Mucosa of gallbladder (tissue), 1 donor: ENCODE results near the gene HSPD1. TPM values are rescaled to one million over a fixed set of nuclear protein-coding genes. Genes with fewer than 3 reads are reported as not detected.

ENCODE experiments used
- DNase-seq: peaks from one replicate; pipeline ENCODE4 v3.0.0-alpha.2; 2020; ENCODE audit warnings: low spot score
- total RNA-seq: library from RNA; stranded (reverse); gene quantifications from one replicate; pipeline ENCODE4 v1.2.1, GENCODE V29; 2021
- donor health status: DM: no; HTN: no; CAD: no.

HSPD1 gene
- total RNA-seq = 221 TPM

- peak; percentile 99 for DNase-seq
Observed at GRCh38 chr2:197499594-197500502, at the start of gene HSPD1, which contains the start of gene HSPE1. Gene HSPD1 (minus strand): TSS chr2:197499840. CDS start chr2:197498848, 992 bp downstream. Gene HSPE1 (plus strand): TSS chr2:197500379. CDS start chr2:197500437, 58 bp downstream.

- DNase-seq = no peak
Observed at GRCh38 chr2:197548582-197548981, 48.9 kb upstream of the HSPD1 start.

DNA sequence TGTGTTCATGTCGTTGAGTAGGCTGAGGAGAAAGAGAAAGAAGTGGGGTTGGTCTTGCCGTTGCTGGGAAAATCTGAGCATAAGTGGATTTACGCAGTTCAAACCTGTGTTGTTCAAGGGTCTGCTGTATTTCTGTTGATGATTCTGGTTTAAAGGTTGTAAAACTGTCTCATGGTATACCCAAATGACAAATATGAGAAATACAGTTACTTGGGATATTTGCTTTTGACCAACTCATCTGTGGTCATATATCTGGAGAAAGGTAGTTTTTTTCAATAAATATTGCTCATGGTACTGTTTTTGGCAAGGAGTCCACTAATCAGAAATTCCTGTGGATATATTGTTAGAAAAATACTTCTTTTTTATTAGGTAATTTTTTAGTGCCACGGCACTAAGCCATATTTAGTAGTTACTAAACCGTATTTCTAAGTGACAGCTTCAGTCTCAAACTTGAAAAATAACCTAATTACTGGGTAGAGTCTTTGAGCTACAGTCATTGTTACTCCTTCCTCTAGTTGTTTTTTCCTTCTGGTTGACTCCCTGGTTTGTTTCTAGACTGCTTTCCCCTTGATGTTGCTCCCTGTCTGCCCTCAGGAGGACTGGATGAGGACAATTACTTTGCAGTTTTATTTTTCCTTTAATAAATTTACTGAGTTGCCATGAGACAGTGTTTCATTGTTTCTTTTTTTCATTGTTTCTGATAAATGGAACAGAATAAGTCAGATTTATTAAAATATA is 47.7 kb upstream of the HSPD1 start:
- DNase-seq = no peak

DNA sequence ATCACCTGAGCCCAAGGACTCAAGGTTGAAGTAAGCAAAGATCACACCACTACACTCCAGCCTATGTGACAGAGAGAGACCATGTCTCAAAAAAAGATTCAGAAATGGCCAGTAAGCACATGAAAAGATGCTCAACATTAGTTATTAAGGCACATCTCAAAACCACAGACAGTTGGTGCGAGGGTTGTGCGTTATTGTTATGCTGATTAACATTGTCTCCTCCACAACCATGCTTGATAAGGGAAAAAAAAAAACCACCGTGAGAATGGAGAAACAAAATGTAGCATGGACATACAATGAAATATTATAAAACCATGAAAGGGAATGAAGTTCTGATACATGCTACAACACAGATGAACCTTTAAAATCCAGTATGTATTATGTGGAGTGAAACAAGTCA is 43.6 kb upstream of the HSPD1 start:
- DNase-seq = no peak

- no peak for DNase-seq
Observed at GRCh38 chr2:197539734-197540133, 40.1 kb upstream of the HSPD1 start.

- DNase-seq = no peak
Observed at GRCh38 chr2:197538412-197538811, 38.8 kb upstream of the HSPD1 start.

- no peak for DNase-seq
Observed at GRCh38 chr2:197517150-197517549, 17.5 kb upstream of the HSPD1 start.

DNA sequence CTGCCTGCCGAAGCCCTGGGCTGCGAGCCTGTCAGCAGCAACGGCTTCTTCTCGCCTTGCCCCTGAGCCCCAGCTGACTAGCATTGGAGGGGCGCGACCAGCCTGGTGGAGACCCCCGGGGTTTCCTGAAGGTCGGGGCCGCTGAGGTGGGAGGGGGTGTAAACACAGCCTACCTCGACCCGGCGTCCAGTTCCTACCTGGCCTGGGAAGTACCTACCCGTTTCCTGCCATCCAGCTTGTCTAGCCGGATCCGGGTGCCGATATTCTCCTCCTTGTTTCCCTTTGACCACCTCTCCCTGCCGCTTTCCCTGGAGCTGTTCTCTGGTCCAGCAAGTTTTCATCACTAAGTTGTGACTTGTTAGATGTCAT is 16.7 kb upstream of the HSPD1 start:
- DNase-seq = peak; percentile 14

DNA sequence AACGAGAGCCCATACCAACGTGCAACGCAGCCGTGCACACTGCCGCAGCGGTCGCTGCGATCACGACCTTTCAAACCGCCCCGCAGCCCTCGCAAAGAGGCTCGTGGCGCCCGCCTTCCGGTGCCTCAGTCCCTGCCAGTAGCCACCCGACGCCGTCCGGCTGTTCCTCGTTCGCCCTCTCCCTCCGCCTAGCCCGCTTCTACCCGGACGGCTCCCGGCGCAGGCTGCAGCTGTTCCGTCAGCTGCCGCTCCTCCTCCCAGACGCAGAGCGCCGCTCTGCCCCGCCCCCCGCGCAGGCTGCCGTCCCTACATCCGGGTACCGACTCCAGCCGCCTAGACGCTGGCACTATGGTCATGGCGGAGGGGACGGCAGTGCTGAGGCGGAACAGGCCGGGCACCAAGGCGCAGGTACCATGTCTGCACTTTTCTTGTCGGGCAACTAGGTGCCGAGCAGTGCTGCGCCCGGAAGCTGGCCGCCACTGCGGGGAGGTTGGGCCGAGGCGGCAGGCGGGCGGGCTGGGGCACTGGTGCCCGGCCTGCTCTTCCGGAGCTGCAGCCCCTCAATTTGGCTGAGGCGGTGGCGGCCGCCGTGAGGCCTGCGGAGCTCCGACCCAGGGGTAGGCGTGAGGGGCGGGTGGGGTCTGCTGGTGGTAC is 16.2 kb upstream of the HSPD1 start, which contains the start of gene MOB4:
Gene MOB4 (plus strand): TSS at position 328 of the 654 bp plus-strand sequence. CDS start 21 bp downstream, at position 349.
- peak; percentile 96 for DNase-seq

DNA sequence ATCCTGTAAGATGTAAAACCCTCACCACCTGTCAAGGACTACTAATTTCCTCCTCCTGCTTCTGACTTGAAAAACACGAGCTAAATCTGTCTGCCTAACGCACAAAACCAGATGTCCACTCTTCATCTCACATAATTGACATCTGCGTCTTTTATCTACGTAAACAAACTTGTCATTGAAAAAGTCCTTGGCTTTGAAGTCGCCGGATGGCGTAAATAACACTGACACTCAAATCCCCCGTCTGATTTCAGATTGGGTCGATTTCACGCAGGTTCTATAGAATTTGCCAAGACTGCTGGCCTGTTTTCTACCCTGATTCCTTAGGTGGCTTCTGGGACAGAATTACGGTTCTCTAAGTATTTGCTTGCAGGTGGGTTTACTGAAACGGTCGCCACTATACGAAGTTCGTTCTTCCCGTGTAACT is 15.7 kb upstream of the HSPD1 start:
- DNase-seq = no peak

DNA sequence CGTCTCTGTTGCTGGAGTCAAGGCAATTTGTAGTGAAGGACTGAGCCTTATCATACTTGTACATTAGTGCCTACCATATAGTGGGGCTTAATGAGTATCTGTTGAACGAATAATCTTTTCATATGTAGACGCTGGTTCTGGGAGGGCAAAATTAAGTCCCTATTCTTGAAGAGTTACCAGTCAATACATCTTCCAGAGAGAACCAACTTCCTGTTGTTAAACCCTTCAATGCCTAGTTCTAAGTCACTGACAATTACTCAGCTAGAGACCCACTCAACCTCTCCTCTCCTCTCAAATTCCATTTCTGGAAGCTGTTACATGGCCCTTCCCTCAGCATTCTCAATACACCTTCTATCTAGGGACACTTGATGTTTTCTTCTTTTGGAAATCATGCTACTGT is 15.1 kb upstream of the HSPD1 start:
- no peak for DNase-seq

- DNase-seq = no peak
Observed at GRCh38 chr2:197513915-197514314, 14.3 kb upstream of the HSPD1 start.

DNA sequence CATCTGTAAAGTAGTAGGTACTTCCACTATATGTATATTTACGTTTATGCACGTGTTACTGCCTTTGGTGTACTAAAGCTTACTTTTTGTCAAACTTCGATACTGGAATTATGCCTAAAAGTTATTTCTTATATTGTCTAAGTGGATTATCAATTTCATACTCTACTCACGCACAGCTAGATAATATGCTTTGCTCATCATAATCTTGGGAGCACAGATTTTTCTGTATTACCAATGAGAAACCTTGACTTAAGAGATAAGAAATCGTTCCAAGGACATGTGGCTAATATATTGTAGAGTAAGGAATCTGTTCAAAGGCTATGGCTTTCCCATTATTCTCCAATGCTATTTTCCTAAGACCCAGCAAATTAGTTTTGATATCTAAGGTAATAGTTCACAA is 7.0 kb upstream of the HSPD1 start:
- no peak for DNase-seq

DNA sequence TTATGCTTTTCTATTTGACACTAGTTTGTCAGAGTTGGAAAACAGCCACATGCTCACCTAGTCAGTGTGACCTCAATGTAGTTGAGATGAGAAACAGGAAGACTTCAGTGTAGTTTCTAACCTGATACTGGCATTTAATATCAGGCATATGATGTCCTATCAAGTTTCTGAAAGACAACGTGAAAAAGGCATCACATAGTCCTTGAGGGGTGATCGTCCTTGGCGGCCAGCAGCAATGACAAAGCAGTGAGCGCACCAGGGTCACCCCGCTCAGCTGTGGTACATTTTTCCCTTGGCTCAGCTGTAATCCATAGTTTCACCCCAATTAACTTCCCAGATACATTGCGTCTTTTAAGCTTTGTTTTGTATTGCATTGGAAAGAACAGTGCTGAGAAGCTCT is 4.9 kb upstream of the HSPD1 start:
- no peak for DNase-seq

- DNase-seq = no peak
Observed at GRCh38 chr2:197504000-197504399, 4.4 kb upstream of the HSPD1 start.

DNA sequence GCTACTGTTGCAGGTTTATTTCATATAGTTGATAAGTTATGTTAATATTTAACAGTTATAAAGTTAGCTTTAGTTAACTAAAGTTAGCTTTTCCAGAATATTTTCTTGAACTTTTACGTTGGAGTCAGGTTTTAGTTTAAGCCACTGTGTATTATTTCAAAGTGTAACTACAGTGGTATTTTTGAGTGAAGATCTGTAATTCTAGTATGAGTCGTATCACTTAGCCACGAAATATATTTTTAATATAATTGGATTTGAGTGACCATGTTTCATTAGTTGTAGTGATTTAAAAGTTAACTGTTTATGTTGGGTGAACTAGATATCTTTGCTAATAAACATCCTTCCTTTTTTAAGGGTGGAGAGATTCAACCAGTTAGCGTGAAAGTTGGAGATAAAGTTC is 3.0 kb upstream of the HSPD1 start:
- no peak for DNase-seq

DNA sequence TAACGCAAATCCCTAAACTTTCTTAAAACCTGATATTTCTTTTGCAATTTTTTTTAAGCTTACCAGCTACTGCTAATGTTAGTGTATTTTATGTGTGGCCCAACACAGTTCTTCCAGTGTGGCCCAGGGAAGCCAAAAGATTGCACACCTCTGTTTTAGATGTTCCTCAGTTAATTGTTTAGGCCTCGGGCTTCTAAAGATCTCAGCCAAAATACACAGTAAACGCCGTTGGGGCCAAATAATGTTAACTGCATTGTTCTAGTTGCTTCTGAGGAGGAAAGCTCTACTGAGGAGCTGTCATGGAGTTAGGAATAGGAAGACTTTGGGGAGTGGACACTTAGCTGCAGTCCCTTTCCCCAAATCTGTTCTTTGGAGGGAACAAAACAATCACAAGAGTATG is 2.6 kb upstream of the HSPD1 start:
- no peak for DNase-seq

DNA sequence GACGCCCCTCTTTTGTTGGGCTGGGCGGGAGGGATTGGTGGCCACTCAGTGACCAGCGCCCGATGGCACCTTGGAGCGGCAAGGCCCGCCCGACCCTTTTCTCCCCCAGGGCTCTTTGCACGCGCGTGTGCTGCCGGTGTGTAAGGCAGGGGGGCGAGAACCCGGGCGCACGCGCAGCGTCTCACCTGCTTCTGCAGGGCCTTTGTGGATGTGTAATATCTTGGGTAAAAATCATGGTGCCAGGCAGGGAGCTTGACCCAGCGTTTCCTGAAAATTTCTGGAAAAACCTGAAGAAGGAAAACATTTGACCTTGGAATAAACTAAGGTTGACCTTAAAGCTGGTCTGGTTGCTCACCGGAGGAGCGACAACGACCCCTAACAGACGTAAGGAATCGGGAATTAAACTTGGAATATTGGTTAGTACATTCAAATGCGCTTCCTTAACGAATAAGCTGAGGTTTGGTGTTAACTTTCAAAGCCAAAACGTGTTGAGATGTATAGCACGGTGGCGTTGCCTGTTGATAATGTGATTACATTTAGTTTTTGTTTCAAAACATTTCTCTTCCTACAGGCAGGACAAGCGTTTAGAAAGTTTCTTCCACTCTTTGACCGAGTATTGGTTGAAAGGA is 977 bp upstream of the HSPD1 start:
- DNase-seq = no peak

DNA sequence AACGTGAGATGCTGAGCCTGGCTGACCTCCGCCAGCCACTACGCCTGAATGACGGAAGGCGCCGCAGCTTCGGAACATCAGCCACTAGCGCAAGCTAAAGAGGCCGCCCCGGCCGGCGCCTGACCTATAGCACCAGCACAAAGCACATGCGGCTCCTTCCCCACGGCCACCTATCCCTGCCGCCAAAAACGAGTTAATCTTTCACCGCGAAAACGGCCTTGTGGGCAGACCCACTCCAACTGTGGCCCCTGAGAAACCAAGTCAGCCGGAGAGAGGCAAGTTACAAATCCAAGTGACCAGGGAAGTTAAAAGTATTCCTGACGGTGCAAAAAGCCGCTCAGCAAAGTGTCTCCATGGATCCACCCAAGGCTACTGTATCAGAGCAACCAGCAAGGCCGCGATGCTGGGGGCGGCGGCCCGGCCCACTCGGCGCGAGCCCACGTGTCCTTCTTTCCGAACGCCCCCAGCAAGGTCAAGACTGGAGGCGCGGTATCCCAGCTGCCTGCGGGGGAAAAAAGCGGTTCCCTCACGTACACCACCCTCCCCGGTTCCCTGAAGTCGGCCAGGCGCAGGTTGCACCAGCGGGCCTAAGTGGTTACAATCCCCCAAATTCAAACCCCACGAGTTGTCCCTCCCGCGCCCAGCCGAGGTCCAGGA is 575 bp downstream of the HSPD1 start:
- DNase-seq = peak; percentile 62

DNA sequence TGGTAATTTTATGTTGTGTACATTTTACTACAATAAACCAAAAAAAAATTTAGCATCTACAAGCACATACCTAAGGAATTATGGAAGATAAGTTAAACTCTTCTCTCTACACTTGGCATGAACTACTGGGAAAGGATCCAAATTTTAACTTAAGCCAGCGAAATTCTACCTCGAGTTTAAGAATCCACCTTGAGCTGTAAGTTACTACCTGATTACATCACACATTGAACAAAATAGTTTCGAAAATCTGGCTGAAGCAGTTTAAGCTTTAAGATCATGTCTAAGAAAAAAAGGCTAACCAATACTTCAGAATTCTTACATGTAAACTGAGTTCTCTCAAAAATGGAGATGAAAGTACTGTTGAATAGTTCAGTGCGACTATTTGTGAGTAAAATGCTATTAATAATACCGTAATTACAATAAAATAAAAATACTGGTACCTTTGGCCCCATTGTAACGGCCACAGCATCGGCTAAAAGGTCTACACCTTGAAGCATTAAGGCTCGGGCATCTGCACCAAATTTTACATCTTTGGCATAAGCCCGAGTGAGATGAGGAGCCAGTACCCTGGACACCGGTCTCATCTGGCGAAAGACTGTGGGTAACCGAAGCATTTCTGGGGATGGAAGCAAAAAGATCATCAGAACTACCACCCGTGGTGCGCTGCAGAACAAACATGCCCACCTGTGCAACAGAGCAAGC is 1.3 kb downstream of the HSPD1 start:
- DNase-seq = no peak

- no peak for DNase-seq
Observed at GRCh38 chr2:197497326-197497725, 2.3 kb downstream of the HSPD1 start.
